ENCODE results near the gene ADGRE3.
"Not testable (repeated sequence)": the region's sequence is repeated elsewhere in the genome, so short reads cannot be mapped to it uniquely, and the experiment has no call there.

The ADGRE3 gene

DNA sequence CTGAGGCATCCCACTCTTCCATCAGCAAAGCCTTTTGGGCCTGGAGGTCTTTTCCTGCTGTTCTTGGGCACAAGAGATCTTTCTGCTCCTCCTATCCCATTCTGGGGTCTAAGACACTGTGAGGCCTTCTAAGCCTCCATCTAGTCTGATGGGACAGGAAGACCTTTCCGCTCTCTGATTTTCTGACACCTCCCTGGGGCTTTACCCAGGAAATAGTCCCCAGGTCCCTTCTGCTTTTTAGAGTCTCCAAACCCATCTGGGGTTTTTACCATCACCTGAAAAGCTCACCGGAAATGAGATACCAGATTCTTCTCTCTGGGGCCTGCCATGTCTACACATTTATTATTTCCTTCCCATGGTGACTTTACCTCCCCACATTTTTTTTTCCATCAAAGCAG lies 70.7 kb downstream of the ADGRE3 start:
- CTCF ChIA-PET, result no interaction called here
- no peak overlapping the region for H3K27ac Mint-ChIP-seq
- peaks cover 3% of the 10 kb centered on the region for H3K4me1 Mint-ChIP-seq

DNA sequence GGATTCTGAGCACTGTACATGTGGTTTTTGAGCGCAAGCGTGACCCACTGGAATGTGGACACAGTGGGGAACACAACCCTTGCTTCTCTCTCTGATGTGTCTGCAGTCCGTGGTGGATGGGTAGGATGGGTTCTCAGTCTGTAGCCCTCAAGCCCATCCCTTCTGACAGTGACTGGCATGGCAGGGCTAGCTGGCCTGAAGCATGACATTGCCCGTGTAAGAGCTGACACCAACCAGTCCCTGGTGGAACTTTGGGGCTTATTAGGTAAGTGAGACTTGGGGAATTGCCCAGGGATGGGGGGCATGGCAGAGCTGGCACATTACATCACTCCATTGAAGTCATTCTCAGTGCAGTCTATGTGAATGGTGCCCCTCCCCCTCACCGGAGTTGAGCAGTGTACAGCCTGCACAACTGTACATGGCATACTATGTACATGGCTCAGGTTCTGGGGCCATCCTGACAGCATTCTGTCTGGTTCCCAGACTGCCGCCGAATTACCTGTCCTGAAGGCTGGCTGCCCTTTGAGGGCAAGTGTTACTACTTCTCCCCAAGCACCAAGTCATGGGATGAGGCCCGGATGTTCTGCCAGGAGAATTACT lies 75.0 kb downstream of the ADGRE3 start:
- peak overlapping the region; percentile 24 for H3K27ac Mint-ChIP-seq

More for the DNA sequence above, 70.7 kb downstream of the ADGRE3 start:
- H3K36me3 Mint-ChIP-seq, result no peaks in the 10 kb centered on the region
- DNase-seq, result no peak
- no peaks in the 10 kb centered on the region for H3K9me3 Mint-ChIP-seq
- H3K4me3 Mint-ChIP-seq, result no peak overlapping the region
- H3K27me3 Mint-ChIP-seq, result no peaks in the 10 kb centered on the region

DNA sequence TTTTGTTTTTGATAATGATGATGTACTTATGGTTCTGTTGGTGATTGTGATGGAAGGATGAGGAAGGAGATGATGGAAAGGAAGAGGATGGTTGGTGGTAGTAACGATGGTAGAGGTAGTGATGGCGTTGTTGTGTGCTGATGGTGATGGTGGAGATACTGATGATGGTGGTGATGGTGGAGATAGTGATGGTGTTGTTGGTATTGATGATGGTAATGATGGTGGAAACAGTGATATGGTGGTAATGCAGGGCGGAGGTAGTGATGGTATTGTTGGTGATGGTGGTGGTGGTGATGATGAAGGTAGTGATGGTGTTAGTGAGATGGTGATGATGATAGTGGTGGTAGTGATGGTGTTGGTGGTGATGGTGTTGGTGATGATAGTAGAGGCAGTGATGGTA lies 79.1 kb downstream of the ADGRE3 start:
- Mint-ChIP-seq H3K27me3 (peaks cover 6% of the 10 kb centered on the region), H3K27ac (no peak overlapping the region), H3K9me3 (peaks cover 8% of the 10 kb centered on the region), H3K4me1 (no peaks in the 10 kb centered on the region), H3K36me3 (peaks cover 4% of the 10 kb centered on the region), H3K4me3 (no peak overlapping the region)
- CTCF ChIA-PET, result no interaction called here
- no peak for DNase-seq

More for the DNA sequence above, 75.0 kb downstream of the ADGRE3 start:
- no peak overlapping the region for H3K4me3 Mint-ChIP-seq
- CTCF ChIA-PET, result no interaction called here
- no peak for DNase-seq
- H3K4me1 Mint-ChIP-seq, result peaks cover 3% of the 10 kb centered on the region
- H3K27me3 Mint-ChIP-seq, result peaks cover 6% of the 10 kb centered on the region
- H3K9me3 Mint-ChIP-seq, result peaks cover 8% of the 10 kb centered on the region
- H3K36me3 Mint-ChIP-seq, result peaks cover 4% of the 10 kb centered on the region

DNA sequence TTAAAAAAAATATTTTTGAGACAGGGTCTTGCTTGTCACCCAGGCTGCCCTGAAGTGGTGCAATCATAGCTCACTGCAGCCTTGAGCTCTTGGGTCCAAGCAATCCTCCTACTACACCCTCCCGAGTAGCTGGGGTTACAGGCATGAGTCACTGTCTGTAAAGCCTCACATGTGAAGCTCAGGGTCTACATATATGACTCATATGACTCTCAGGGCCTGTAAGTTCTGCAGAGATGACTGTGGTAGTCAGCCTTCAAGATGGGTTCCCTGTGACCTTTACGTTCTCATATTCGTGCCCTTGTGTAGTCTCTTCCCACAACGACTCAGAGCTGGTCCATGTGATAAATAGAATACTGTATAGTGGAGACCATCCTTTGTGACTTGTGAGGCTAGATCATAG lies 85.2 kb downstream of the ADGRE3 start:
- CTCF ChIA-PET, H3K36me3 Mint-ChIP-seq, DNase-seq: not testable (repeated sequence)

DNA sequence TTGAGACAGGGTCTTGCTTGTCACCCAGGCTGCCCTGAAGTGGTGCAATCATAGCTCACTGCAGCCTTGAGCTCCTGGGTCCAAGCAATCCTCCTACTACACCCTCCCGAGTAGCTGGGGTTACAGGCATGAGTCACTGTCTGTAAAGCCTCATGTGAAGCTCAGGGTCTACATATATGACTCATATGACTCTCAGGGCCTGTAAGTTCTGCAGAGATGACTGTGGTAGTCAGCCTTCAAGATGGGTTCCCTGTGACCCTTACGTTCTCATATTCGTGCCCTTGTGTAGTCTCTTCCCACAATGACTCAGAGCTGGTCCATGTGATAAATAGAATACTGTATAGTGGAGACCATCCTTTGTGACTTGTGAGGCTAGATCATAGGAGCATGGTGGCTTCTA lies 89.5 kb downstream of the ADGRE3 start:
- H3K4me1 Mint-ChIP-seq, H3K4me3 Mint-ChIP-seq, DNase-seq, CTCF ChIA-PET, H3K36me3 Mint-ChIP-seq, H3K27ac Mint-ChIP-seq, H3K27me3 Mint-ChIP-seq, H3K9me3 Mint-ChIP-seq: not testable (repeated sequence)

More for the DNA sequence above, 85.2 kb downstream of the ADGRE3 start:
- H3K9me3 Mint-ChIP-seq, H3K4me1 Mint-ChIP-seq, H3K27me3 Mint-ChIP-seq, H3K27ac Mint-ChIP-seq, H3K4me3 Mint-ChIP-seq: not testable (repeated sequence)

DNA sequence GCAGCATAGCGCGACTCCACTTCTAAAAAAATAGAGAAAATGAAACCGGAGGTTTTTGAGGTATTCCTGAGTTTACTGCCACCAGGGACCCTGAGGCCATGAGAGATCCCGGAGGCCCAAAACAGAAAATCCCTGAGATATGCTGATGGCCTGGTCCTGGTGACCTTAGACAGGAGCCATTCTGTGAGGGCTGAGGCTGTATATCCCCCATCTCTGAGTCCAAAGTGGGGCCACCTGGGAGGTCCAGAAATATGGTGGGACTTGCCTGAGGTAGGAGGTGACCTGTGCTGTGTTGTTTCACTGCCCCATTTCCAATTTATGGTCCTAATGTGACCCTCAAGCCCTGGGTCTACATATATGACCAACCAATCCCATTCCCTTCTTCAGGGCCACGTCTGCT lies 90.3 kb downstream of the ADGRE3 start:
- H3K9me3 Mint-ChIP-seq, H3K4me1 Mint-ChIP-seq, H3K4me3 Mint-ChIP-seq, H3K36me3 Mint-ChIP-seq, H3K27me3 Mint-ChIP-seq, H3K27ac Mint-ChIP-seq, DNase-seq, CTCF ChIA-PET: not testable (repeated sequence)

DNA sequence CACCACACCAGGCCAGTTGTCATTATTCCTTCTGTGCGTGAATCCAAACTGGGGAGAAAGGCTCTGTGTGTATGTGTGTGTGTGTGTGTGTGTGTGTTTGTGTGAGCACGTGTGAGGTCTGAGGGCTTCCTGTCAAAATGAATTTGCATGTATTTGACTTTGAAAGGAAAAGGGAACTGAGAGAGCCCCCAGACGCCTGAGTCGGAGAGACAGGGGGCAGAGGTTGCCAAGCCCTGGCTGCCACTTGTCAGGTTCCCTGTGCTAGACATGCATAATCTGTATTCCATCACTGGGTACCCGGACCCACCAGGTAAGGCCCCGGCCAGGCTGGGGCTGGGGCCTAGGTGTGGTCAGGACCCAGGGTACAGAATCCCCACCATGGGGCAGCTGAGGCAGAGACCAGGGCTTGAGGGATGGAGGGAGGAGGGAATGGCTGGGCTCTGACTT lies 91.7 kb downstream of the ADGRE3 start, which contains the start of gene CLEC17A:
Gene CLEC17A, plus strand, starts transcription at position 191 of the 447 bp plus-strand sequence. Its CDS starts 77 bp downstream, at position 268.
- H3K27ac Mint-ChIP-seq, result peak within 1 kb of the TSS; percentile 24
- H3K9me3 Mint-ChIP-seq, result no peaks in the 10 kb centered on the region
- H3K27me3 Mint-ChIP-seq, result no peaks in the 10 kb centered on the region
- no peak for DNase-seq
- no peaks in the 10 kb centered on the region for H3K4me1 Mint-ChIP-seq
- no peaks in the 10 kb centered on the region for H3K36me3 Mint-ChIP-seq
- H3K4me3 Mint-ChIP-seq, result no peak within 1 kb of the TSS
- CTCF ChIA-PET, result interaction anchor here (1.0 kb wide), 1 partner anchor 107 kb away, joined by 3 read pairs; no protein-coding TSS in a partner anchor

DNA sequence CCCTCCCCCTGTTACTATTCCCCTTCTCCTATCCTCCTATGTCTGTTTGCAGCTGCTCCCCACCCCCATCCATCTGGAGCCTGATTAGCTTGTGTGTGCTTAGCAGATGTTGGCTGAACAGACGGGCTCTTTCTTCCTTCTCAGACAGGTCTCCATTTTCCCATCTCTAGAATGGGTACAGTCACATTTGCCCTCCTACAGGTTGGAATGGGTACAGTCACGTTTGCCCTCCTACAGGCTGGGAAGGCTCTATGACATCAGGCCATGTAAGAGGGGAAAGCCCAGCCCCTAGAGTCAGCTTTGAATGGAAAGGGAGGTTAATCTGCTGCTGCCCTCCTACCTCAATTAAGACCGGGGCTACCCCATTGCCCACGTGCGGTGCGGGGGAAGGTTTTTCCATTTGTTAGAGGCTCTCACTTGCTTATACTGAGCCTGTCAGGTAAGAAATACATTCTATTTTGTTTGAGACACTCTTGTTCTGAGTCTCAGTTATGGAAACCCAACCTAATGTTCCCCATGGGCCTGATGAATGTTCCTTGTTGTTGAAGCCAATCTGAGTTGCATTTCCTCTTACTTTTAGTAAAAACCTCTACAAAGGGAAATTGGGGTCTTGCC lies 93.9 kb downstream of the ADGRE3 start:
- CTCF ChIA-PET, result no interaction called here
- no peak for DNase-seq
- no peaks in the 10 kb centered on the region for H3K36me3 Mint-ChIP-seq
- no peaks in the 10 kb centered on the region for H3K9me3 Mint-ChIP-seq
- no peak overlapping the region for H3K4me3 Mint-ChIP-seq
- H3K27ac Mint-ChIP-seq, result no peak overlapping the region
- no peaks in the 10 kb centered on the region for H3K27me3 Mint-ChIP-seq
- no peaks in the 10 kb centered on the region for H3K4me1 Mint-ChIP-seq

DNA sequence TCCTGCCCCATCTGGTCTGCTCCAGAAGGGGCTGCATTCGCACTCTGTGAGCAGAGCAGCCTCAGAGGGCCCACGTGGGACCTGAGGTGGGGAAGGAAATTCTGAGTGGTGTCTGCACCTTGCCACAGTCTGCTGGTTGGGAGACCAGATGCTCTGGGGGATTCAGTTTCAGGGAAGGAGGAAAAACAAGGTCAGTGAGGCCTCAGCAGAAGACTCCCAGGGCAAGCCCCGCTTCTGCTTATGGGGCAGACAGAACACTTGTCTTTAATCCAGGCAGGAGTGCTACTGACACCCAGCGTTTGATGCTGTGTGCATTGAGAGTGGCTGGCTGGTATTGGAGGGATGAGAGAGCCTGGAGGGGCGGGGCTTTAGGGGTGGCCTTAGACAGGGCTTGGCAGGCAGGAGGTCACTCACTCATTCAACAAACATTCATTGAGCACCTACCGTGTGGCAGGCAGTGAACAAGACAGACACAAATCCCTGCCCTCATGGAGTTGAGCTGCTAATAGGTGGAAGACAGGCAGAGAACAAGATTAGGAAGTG lies 96.7 kb downstream of the ADGRE3 start:
- Mint-ChIP-seq H3K4me3 (no peak overlapping the region), H3K4me1 (peaks cover 10% of the 10 kb centered on the region)

DNA sequence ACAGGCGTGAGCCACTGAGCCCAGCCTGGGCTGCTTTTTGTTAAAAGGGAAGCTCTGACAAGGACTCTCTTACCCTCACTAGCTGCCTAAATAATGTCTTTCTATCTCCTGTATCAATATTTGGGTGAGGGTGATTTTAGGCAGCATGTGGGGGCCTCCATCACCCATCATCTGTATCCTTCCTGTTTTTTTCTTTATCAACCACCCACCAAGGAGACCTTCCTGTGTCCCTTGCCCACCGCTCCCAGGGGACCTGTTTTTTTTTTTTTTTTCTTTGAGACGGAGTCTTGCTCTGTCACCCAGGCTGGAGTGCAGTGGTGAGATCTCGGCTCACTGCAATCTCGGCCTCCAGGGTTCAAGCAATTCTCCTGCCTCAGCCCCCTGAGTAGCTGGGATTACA lies 97.4 kb downstream of the ADGRE3 start:
- CTCF ChIA-PET, result interaction anchor here (7.2 kb wide), 1 partner anchor 110 kb away, joined by 170 read pairs; the partner anchor contains the start of gene ZNF333
- no peaks in the 10 kb centered on the region for H3K9me3 Mint-ChIP-seq
- DNase-seq, result no peak
- H3K36me3 Mint-ChIP-seq, result no peaks in the 10 kb centered on the region
- H3K4me1 Mint-ChIP-seq, result peaks cover 10% of the 10 kb centered on the region
- H3K27ac Mint-ChIP-seq, result no peak overlapping the region
- H3K27me3 Mint-ChIP-seq, result no peaks in the 10 kb centered on the region
- H3K4me3 Mint-ChIP-seq, result no peak overlapping the region

More for the DNA sequence above, 96.7 kb downstream of the ADGRE3 start:
- Mint-ChIP-seq H3K36me3 (no peaks in the 10 kb centered on the region), H3K27me3 (no peaks in the 10 kb centered on the region), H3K27ac (no peak overlapping the region), H3K9me3 (no peaks in the 10 kb centered on the region)
- DNase-seq, result no peak
- CTCF ChIA-PET, result no interaction called here

DNA sequence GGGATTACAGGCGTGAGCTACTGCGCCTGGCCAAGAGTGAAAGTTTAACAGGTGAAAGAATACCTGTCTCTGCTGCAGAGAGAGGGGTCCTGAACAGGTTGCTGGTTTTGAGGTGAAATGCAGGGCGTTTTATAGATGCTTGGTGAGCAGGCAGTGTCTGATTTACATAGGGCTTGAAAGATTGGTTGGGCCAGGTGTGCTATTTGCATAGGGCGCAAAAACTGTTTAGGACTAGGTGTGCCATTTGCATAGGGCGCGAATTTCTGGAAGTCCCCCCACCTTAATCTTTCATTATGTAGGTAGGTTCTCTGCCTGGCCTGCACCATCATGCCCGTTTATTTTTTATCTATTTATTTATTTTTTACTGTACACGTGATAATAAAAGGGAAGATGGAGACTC lies 98.3 kb downstream of the ADGRE3 start:
- no peak for DNase-seq
- Mint-ChIP-seq H3K27ac (no peak overlapping the region), H3K36me3 (peaks cover 2% of the 10 kb centered on the region), H3K4me1 (peaks cover 17% of the 10 kb centered on the region), H3K4me3 (no peak overlapping the region), H3K27me3 (peaks cover 4% of the 10 kb centered on the region), H3K9me3 (no peaks in the 10 kb centered on the region)
- CTCF ChIA-PET, result interaction anchor here (7.2 kb wide), 1 partner anchor 111 kb away, joined by 170 read pairs; the partner anchor contains the start of gene ZNF333

DNA sequence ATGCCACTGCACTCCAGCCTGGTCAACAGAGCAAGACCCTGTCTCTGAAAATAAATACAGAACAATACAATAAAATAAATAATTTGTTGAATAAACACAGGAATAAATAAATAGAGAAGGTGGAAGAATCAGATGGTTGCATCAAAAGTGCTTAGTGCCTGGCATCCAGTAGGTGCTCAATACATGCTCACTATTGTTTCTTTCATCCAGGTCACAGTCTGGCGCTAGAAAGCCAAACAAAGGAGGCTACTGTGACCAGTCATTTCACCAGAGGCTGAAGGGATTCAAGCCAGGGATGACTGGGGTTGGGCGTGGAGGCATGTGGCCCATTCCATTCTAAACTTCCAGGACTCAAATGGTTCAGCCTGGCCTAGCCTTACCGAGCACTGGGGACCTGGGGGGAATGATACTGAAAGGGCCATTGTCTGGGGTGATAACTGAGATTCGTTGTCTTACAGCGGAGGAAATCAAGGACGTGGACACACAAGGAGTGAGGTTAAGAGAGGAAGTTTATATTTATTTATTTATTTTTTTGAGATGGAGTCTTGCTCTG lies 99.1 kb downstream of the ADGRE3 start:
- no peak overlapping the region for H3K4me3 Mint-ChIP-seq
- H3K4me1 Mint-ChIP-seq, result peaks cover 25% of the 10 kb centered on the region
- CTCF ChIA-PET, result interaction anchor here (2.5 to 7.2 kb wide), 2 partner anchors 19 to 112 kb away, joined by 10 to 170 read pairs; partner anchors contain the start of gene ZNF333
- DNase-seq, result no peak
- no peak overlapping the region for H3K27ac Mint-ChIP-seq
- H3K27me3 Mint-ChIP-seq, result peaks cover 4% of the 10 kb centered on the region
- no peaks in the 10 kb centered on the region for H3K9me3 Mint-ChIP-seq
- H3K36me3 Mint-ChIP-seq, result peaks cover 2% of the 10 kb centered on the region

DNA sequence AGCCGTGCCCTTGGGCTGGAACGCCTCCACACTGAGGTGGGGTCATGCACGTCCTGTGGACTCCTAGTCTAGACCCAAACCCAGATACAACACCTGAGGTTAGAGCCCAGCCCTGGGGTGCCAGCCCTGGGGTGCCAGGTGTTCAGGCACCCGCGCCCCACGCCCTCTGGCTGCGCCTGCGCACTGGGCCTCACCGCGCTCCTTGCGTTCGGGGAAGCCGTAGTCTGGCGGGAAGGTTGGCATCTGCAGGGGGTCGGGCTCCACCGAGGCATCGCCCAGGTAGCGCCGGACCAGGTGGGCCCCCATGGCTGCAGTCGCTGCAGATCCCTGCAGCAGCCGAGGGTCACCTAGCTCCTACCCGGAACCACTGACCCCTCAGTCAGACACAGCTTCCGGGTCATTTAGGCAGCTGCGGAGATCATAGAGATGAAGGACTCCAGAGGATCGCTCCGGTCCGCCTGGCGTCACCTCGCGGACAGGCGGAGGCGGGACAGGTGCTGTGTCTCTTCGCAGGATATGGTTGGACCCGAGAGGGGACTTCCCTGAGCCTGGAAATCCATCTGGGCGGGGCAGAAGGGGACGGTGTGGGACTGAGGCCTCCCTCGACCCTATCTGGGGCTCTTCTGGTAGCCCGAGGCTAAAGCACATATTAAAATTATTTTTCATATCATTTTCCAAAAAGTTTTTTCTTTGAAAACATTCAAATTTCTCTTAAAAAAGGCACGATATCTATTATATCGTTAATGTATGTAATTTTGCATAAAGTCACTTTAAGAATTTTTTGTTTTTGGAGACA lies 102.8 kb downstream of the ADGRE3 start, which contains the start of gene NDUFB7:
Gene NDUFB7, minus strand, starts transcription at position 372 of the 796 bp plus-strand sequence. Its CDS starts 66 bp downstream, at position 306.
- CTCF ChIA-PET, result interaction anchor here (0.9 to 7.2 kb wide), 4 partner anchors 15 to 115 kb away, joined by 3 to 170 read pairs (median 6); partner anchors contain the start of gene ZNF333
- Mint-ChIP-seq H3K4me1 (peaks cover 51% of the 10 kb centered on the region), H3K27ac (peak within 1 kb of the TSS; percentile 87), H3K4me3 (peak within 1 kb of the TSS; percentile 96), H3K27me3 (peaks cover 4% of the 10 kb centered on the region), H3K9me3 (no peaks in the 10 kb centered on the region), H3K36me3 (peaks cover 12% of the 10 kb centered on the region)
- DNase-seq, result peak; percentile 92

Measured in activated naive CD4-positive, alpha-beta T cell treated with anti-CD3 and anti-CD28 coated beads, Interleukin-2, amount 10 ng/mL, durations not matched to agents 7 days and 5 days (primary cell).